Measurements from ENCODE around the gene C14orf119.

Gene C14orf119

DNA sequence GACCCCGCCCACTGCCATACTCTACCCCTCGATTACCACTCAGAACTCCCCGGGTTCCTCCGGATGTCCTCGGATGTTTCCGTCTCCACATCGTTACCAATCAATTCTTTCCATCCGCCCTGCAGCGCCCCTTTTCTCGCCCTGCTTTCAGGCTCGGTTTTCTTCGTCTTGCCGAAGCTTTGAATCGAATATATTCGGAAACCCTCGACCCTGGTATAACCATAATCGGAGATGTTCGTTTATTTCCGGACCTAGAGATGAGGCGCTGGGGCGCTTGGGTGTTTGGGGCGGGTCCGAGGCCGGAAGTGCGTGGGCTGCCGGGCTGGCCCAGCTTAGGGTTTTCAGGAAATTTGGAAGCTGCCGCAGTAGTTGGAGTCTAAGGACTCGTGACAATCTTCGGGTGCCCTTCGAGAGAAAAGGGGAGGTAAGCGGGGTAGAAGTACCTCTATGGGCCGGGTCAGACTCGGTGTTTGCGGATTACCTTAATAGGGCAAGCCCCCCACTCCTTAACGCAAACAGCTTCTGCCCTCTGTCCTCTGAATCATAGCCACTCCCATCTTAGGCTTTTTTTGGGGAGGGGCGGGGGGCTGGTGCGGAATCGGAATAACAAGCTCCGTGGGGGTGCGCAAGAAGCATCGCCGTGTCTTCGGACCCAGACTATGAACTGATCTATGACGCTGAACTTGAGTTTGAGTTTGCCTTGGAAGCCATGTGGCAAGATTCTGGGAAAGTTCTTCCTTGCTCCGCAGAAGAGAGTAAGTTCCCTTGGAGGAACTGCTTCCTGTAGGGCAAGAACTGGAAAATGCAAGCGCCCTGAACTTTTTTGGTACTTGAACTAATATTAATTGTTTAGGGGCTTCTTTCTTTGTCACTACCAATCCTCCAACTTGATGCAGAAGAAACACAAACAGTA is at the start of gene C14orf119:
Gene C14orf119 (plus strand): TSS at position 310 of the 913 bp plus-strand sequence. CDS start 2,154 bp downstream, outside the sequence.
- DNase-seq (peak; percentile 99 to 100), ATAC-seq (peak; percentile 94)
- Mint-ChIP-seq H3K27ac (no peak within 1 kb of the TSS), H3K9me3 (no peaks in the 10 kb centered on the region), H3K27me3 (no peaks in the 10 kb centered on the region), H3K4me1 (peaks cover 22% of the 10 kb centered on the region), H3K4me3 (no peak within 1 kb of the TSS)

DNA sequence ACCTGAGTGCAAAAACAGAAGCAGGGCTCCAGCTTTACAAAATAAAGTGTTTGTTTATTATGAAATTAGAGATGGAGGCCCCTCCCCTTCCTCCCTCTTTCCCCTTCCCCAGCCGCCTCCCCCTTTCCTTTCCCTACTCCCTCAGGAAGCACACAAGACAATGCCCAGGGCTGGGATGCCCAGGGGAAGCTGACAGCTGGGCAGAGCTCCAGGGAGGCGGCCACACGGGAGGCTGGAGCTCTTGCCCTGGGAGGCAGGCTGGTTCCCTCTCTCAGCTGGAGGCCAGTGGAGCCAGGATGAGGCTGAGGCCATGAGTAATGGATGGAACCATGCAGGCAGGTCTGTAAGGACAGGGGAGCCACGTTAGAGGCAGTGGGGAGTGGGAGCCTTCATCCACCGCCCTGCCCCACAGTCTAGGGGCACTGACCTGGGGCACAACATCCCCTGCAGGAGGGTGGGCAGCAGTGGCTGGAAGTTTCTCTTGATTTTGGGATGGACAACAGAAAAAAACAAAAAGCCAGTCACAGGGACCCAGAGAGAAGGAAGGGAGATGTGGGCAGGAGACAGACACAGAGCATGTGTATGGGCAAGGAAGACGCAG is 48.2 kb upstream of the C14orf119 start:
- Mint-ChIP-seq H3K27me3 (no peaks in the 10 kb centered on the region), H3K4me1 (no peaks in the 10 kb centered on the region), H3K9me3 (no peaks in the 10 kb centered on the region), H3K27ac (no peak overlapping the region), H3K4me3 (no peak overlapping the region)
- ATAC-seq (no peak), DNase-seq (no peak)

DNA sequence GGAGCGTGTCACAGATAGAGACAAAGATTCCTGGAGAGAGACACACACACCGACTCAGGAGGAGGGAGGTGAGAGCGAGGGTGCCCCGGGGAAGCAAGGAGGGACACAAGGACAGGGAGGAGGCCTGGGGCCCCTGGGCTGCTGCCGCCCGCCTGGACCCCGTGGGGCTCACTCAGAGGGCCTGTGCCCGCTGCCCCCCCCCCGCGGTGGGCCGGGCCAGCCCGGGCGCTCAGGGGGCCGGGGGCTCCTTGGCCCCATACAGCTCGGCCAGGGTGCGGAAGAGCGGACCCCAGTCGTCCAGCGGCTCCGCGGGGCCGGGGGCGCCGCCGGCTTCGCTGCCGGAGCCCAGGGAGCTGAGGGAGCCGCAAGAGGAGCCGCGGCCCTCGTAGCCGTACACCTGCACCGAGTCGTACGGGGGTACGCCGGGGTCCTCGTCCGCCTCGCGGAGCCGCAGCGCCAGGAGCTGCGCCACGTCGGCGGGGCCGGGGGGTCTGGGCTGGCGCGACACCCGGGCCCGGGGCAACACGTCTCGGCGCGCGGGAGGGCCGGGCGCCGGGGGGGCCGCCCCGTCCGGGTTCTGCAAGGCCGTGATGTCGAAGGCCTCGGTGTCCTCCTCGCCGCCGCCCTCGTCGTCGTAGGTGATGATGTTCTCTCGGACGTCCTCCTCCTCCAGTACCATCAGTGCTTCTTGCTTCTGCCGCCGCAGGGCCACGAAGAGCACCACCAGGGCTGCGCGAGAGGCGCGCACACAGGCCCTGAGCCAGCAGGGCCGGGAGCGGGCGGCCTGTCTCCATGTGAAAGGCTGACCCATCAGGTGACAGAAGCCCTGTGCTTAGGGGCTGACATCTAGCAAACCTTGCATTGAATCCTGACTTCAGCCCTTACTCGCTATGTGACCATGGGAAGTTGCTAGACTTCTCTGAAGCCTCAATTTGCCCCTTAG is 47.3 kb upstream of the C14orf119 start:
- Mint-ChIP-seq H3K27me3 (no peaks in the 10 kb centered on the region), H3K9me3 (no peaks in the 10 kb centered on the region), H3K27ac (peak overlapping the region in 1 of 2 donors; percentile 36), H3K4me3 (no peak overlapping the region), H3K4me1 (no peaks in the 10 kb centered on the region)
- ATAC-seq (peak; percentile 63), DNase-seq (no peak)

- Mint-ChIP-seq H3K4me3 (no peak overlapping the region), H3K27ac (no peak overlapping the region), H3K9me3 (no peaks in the 10 kb centered on the region), H3K4me1 (no peaks in the 10 kb centered on the region), H3K27me3 (no peaks in the 10 kb centered on the region)
- ATAC-seq (no peak), DNase-seq (no peak)
Measured at GRCh38 chr14:23049011-23049410, 46.3 kb upstream of the C14orf119 start.

GRCh38 chr14:23051141-23052057 is 43.9 kb upstream of the C14orf119 start:
- ATAC-seq (no peak), DNase-seq (no peak)
- H3K27me3 Mint-ChIP-seq = peaks cover 8% of the 10 kb centered on the region

DNA sequence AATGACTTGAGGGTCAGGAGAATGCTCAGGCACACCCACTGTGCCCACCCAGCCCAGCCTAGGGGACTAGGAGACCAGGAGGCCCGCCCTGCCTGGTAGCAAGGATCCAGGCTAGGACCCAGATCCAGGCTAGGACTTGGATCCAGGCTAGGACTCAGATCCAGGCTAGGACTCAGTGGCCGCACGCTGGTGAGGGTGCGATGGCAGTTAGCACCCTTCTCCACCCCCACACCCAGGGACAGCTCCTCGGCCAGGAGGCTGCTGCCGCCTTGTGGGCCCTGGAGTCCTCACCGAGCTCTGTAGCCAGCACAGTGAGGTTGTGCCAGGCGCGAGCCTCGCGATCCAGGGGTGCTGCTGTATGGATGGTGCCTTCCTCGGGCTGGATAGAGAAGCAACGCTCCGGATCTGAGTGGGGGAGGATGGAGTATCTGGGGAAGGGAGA is 43.1 kb upstream of the C14orf119 start:
- Mint-ChIP-seq H3K4me3 (no peak overlapping the region), H3K4me1 (peaks cover 25% of the 10 kb centered on the region), H3K27ac (peak overlapping the region; percentile 8 to 42), H3K27me3 (peaks cover 16% of the 10 kb centered on the region), H3K9me3 (no peaks in the 10 kb centered on the region)
- no peak for ATAC-seq
- DNase-seq = no peak

More at GRCh38 chr14:23051141-23052057, 43.9 kb upstream of the C14orf119 start:
- Mint-ChIP-seq H3K27ac (no peak overlapping the region), H3K4me1 (peaks cover 17% of the 10 kb centered on the region), H3K4me3 (no peak overlapping the region), H3K9me3 (no peaks in the 10 kb centered on the region)

DNA sequence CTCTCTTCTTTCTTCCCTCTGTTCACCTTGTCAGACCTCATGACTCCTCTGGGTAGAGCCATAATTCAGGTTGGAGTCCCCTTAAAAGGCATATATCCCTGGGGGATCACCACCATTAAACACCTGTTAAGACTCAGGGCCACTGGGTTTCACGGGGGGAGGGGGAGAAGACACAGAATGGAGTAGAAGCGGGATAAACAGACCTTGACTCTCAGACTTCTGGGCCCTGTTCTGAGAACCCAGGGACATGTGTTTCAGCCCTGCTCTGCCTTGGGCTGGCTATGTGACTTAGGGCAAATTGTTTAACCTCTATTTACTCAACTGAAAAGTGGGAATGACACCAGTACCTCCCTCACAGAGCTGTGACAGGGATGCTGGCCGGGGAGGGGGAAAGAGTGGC is 42.6 kb upstream of the C14orf119 start:
- no peak overlapping the region for H3K4me3 Mint-ChIP-seq
- no peaks in the 10 kb centered on the region for H3K9me3 Mint-ChIP-seq
- H3K27me3 Mint-ChIP-seq = peaks cover 17% of the 10 kb centered on the region
- peaks cover 25% of the 10 kb centered on the region for H3K4me1 Mint-ChIP-seq
- peak overlapping the region; percentile 8 to 42 for H3K27ac Mint-ChIP-seq
- DNase-seq = no peak
- no peak for ATAC-seq

DNA sequence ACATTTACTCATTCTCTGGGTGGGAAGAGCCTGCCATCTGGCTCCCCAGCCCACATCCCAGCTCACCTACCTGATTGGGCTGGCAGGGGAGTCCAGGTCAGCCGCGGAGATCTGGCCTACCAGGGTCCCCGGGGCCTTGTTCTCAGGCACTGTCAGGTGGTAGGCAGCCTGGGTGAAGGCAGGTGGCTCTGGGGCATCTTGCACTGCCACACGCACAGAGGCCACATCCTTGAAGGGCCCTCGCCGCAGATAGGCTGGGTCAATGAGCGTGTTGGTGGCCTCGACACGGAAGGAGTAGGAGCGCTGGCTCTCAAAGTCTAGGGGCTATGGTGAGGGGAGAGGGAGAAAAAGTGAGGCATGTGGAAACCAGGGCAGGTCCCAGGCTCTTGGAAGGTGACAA is 41.9 kb upstream of the C14orf119 start:
- no peaks in the 10 kb centered on the region for H3K9me3 Mint-ChIP-seq
- peaks cover 32% of the 10 kb centered on the region for H3K4me1 Mint-ChIP-seq
- ATAC-seq (no peak), DNase-seq (no peak)
- H3K27me3 Mint-ChIP-seq = peaks cover 17% of the 10 kb centered on the region
- H3K4me3 Mint-ChIP-seq = no peak overlapping the region
- H3K27ac Mint-ChIP-seq = no peak overlapping the region

DNA sequence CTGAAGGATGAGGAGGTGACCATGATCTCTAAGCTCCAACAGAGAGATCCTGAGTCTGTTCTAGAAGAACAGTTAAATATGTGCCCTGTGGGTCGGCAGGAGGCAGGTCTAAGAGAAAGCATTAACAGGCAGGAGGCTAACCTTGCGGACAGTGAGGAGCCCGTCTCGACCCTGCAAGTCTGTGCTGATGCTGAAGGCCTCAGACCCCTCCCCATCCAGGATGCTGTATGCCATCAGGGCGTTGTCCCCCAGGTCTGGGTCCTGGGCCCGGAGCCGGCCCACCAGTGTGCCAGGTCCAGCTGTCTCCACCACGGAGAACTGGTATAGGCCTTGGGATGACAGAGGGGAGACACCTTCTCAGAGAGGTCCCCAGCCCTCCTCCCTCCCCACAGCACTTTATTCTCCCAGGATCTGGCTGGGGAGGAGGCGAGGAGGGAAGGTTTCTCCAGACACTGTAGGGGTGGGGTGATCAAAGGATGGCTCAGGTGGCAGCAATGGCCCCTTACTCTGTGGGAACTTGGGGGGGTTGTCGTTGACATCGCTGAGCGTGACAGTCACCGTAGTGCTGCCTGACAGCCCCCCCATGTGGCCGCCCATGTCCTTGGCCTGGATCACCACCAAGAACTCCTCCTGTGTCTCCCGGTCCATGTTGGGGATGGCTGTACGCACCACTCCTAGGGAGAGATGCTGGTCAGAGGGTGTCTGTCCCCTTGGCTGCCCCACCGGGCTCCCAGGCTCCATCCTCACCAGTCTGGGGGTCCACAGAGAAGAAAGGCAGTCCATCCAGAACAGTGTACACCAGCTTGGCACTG is 41.1 kb upstream of the C14orf119 start:
- ATAC-seq = no peak
- H3K27ac Mint-ChIP-seq = peak overlapping the region in 1 of 2 donors; percentile 36
- H3K4me3 Mint-ChIP-seq = no peak overlapping the region
- H3K27me3 Mint-ChIP-seq = peaks cover 17% of the 10 kb centered on the region
- peak; percentile 35 to 39 for DNase-seq
- no peaks in the 10 kb centered on the region for H3K9me3 Mint-ChIP-seq
- peaks cover 32% of the 10 kb centered on the region for H3K4me1 Mint-ChIP-seq

- H3K9me3 Mint-ChIP-seq = no peaks in the 10 kb centered on the region
- peaks cover 32% of the 10 kb centered on the region for H3K4me1 Mint-ChIP-seq
- no peak for ATAC-seq
- no peak for DNase-seq
- peaks cover 17% of the 10 kb centered on the region for H3K27me3 Mint-ChIP-seq
- H3K27ac Mint-ChIP-seq = no peak overlapping the region
- no peak overlapping the region for H3K4me3 Mint-ChIP-seq
Measured at GRCh38 chr14:23055147-23055550, 40.2 kb upstream of the C14orf119 start.

DNA sequence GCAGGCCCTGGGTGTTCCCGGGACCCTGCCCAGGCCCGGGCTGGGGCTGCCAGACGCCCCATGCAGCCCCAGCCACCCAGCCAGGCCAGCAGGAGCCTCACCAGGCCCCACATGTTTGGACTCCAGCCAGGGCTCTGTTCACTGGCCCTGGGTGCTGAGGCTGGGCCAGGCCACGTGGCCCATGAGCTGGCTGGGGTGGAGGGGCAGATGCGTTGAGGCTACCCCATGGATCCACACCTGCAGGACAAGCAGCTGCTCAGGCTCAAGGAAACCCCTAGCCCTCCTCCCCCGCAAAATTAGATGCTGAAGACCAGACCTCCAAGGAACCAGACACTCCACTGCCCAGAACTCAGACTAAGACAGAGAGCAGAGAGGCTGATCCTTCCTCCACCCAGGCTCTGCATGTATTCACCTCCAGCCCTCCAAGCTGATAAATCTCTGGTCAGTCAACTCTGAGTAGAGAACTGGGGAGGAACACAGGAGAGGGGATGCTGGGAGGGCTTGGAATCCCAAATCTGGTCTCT is 39.6 kb upstream of the C14orf119 start:
- Mint-ChIP-seq H3K9me3 (no peaks in the 10 kb centered on the region), H3K4me1 (peaks cover 32% of the 10 kb centered on the region), H3K4me3 (peak overlapping the region in 1 of 2 donors; percentile 84), H3K27me3 (peaks cover 17% of the 10 kb centered on the region), H3K27ac (no peak overlapping the region)
- DNase-seq = no peak
- ATAC-seq = no peak

GRCh38 chr14:23056145-23056955 is 39.0 kb upstream of the C14orf119 start:
- H3K27ac Mint-ChIP-seq = no peak overlapping the region
- DNase-seq (peak; percentile 71 to 74), ATAC-seq (peak; percentile 77)
- H3K9me3 Mint-ChIP-seq = no peaks in the 10 kb centered on the region
- peaks cover 17% of the 10 kb centered on the region for H3K27me3 Mint-ChIP-seq
- H3K4me3 Mint-ChIP-seq = peak overlapping the region; percentile 82 to 84
- H3K4me1 Mint-ChIP-seq = peaks cover 32% of the 10 kb centered on the region

Measured in stimulated activated naive CD8-positive, alpha-beta T cell treated with anti-CD3 and anti-CD28 coated beads, Interleukin-15, amount 100 ng/mL, for 72 hours (primary cell).